Natural killer cell (primary cell): ENCODE results near the gene OXNAD1. TPM values are rescaled to one million over a fixed set of nuclear protein-coding genes. Genes with fewer than 3 reads are reported as not detected.

Experiments used
- ATAC-seq, 3 donors: fragments of 150-1000 bp in 2 of 3; fragments of 200-7000 bp in 1 of 3; cut with Tn5 transposase; 1 replicate in 1 of 3; 2 replicates in 2 of 3; pipeline ENCODE4 v1.10.0; 2021; ENCODE audit warnings: mild to moderate bottlenecking in 2 of 3, moderate library complexity in 2 of 3
- DNase-seq, 2 donors: peaks; one replicate each; pipeline versions ENCODE4 v3.0.0 to v3.0.0-alpha.2; 2013 to 2021; ENCODE audit warnings: mixed read lengths in 1 of 2
- H3K27ac ChIP-seq: one replicate; pipeline ENCODE4 v1.5.1; 2013; ENCODE audit warnings: mild to moderate bottlenecking, low read length
- H3K27me3 ChIP-seq: one replicate; pipeline ENCODE4 v1.6.1; 2013; ENCODE audit warnings: low read length; ENCODE audit not compliant: control insufficient read depth, insufficient read depth
- H3K36me3 ChIP-seq: one replicate; pipeline ENCODE4 v1.6.1; 2013; ENCODE audit warnings: low read length; ENCODE audit not compliant: control insufficient read depth, insufficient read depth
- H3K4me1 ChIP-seq: one replicate; pipeline ENCODE4 v1.6.1; 2013; ENCODE audit warnings: low read length; ENCODE audit not compliant: control insufficient read depth, insufficient read depth
- H3K4me3 ChIP-seq: one replicate; pipeline ENCODE4 v1.5.1; 2013; ENCODE audit warnings: low read length
- H3K9me3 ChIP-seq: one replicate; pipeline ENCODE4 v1.6.1; 2013; ENCODE audit warnings: low read length; ENCODE audit not compliant: control insufficient read depth, insufficient read depth
- H3K27ac Mint-ChIP-seq, 2 donors: one replicate each; pipeline ENCODE4 v1.8.0; 2022; ENCODE audit warnings: mild to moderate bottlenecking in 2 of 2, mixed read lengths in 2 of 2, moderate library complexity in 1 of 2
- H3K27me3 Mint-ChIP-seq, 2 donors: one replicate each; pipeline ENCODE4 v1.8.0; 2022; ENCODE audit warnings: low read depth in 2 of 2, mixed read lengths in 2 of 2
- H3K36me3 Mint-ChIP-seq: one replicate; pipeline ENCODE4 v1.8.0; 2022; ENCODE audit warnings: mixed read lengths
- H3K4me1 Mint-ChIP-seq, 2 donors: one replicate each; pipeline ENCODE4 v1.8.0; 2022; ENCODE audit warnings: mixed read lengths in 2 of 2
- H3K4me3 Mint-ChIP-seq: one replicate; pipeline ENCODE4 v1.8.0; 2022; ENCODE audit warnings: mild to moderate bottlenecking, moderate library complexity, mixed read lengths
- H3K9me3 Mint-ChIP-seq, 2 donors: one replicate each; pipeline ENCODE4 v1.8.0; 2022; ENCODE audit warnings: mixed read lengths in 2 of 2
- CTCF ChIP-seq: fragments of 200-600 bp; IDR thresholded peaks from one replicate; pipeline ENCODE4 v1.8.0; 2022; ENCODE audit warnings: antibody characterized with exemption
- WGBS: methylation state at CpG from one replicate; pipeline ENCODE4 v1.1.7; 2013; ENCODE audit warnings: missing lambda C conversion rate; ENCODE audit not compliant: insufficient coverage; 5-methylcytosine and 5-hydroxymethylcytosine counted together
- intact Hi-C: fragments of 100-400 bp; cut with micrococcal nuclease; formaldehyde crosslinking; loops from one replicate; pipeline ENCODE4 v1.14.2; 2022
- total RNA-seq, 4 donors: library from RNA; stranded (reverse); fragments of 120-200 nt in 1 of 4; gene quantifications; one replicate each; pipeline versions ENCODE4 v1.2.3 to v1.2.4, GENCODE V29; 2013 to 2022

The OXNAD1 gene
- total RNA-seq, 3 donors from 2014 or later (not counting 1 experiment from before 2014, with no cell fraction given), result 16.7 to 26.1 (median 22.3) TPM

DNA sequence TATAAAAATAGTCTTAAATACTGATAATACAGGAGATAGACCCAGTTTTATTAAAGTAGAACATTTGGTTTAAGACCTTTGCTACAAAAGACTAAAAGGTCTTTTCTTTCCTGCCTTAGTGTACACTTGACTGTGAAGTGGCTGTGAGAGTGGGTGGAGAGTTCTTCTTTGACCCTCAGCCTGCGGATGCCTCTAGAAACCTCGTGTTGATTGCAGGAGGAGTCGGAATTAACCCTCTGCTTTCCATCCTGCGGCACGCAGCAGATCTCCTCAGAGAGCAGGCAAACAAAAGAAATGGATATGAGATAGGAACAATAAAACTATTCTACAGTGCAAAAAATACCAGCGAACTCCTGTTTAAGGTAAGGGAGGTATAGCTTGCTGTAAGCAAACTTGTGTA, 36.5 kb downstream of the OXNAD1 start:
- Histone ChIP-seq H3K36me3 (peaks cover 57% of the 10 kb centered on the region), H3K4me1 (peaks cover 50% of the 10 kb centered on the region), H3K9me3 (no peaks in the 10 kb centered on the region), H3K27me3 (no peaks in the 10 kb centered on the region), H3K27ac (peak overlapping the region; percentile 83), H3K4me3 (peak overlapping the region; percentile 7)
- TF ChIP-seq CTCF, result no peak
- Mint-ChIP-seq H3K27ac (peak overlapping the region; percentile 95 to 98), H3K4me3 (peak overlapping the region; percentile 96), H3K27me3 (no peaks in the 10 kb centered on the region), H3K36me3 (peaks cover 16% of the 10 kb centered on the region), H3K4me1 (peaks cover 71 to 86% of the 10 kb centered on the region in 2 donors), H3K9me3 (no peaks in the 10 kb centered on the region)
- intact Hi-C loops, result loop anchor here (2.0 to 10.0 kb wide), 6 partner anchors 13 to 853 kb away; no protein-coding TSS in a partner anchor
- ATAC-seq (peak; percentile 35 to 55 (median 53)), DNase-seq (peak in 1 of 2 donors; percentile 52)
- WGBS, result 36% methylated on average over 5 of the region's 6 CpGs

- TF ChIP-seq CTCF, result no peak
- no peaks in the 10 kb centered on the region for H3K27me3 ChIP-seq
- Mint-ChIP-seq H3K36me3 (peaks cover 9% of the 10 kb centered on the region), H3K4me1 (peaks cover 78 to 86% of the 10 kb centered on the region in 2 donors), H3K27me3 (no peaks in the 10 kb centered on the region), H3K4me3 (peak overlapping the region; percentile 96), H3K27ac (peak overlapping the region; percentile 95 to 98), H3K9me3 (no peaks in the 10 kb centered on the region)
- WGBS, result 66% methylated on average over 6 of the region's 6 CpGs
- DNase-seq (peak in 1 of 2 donors; percentile 18), ATAC-seq (no peak)
- H3K4me3 ChIP-seq, result peak overlapping the region; percentile 7
- intact Hi-C loops, result loop anchor here (5.0 to 10.0 kb wide), 3 partner anchors 585 to 853 kb away; no protein-coding TSS in a partner anchor
- H3K4me1 ChIP-seq, result peaks cover 50% of the 10 kb centered on the region
- H3K27ac ChIP-seq, result peak overlapping the region; percentile 83
- H3K36me3 ChIP-seq, result peaks cover 59% of the 10 kb centered on the region
- H3K9me3 ChIP-seq, result no peaks in the 10 kb centered on the region
These were observed 37.1 kb downstream of the OXNAD1 start for GRCh38 chr3:16302082-16302631.

DNA sequence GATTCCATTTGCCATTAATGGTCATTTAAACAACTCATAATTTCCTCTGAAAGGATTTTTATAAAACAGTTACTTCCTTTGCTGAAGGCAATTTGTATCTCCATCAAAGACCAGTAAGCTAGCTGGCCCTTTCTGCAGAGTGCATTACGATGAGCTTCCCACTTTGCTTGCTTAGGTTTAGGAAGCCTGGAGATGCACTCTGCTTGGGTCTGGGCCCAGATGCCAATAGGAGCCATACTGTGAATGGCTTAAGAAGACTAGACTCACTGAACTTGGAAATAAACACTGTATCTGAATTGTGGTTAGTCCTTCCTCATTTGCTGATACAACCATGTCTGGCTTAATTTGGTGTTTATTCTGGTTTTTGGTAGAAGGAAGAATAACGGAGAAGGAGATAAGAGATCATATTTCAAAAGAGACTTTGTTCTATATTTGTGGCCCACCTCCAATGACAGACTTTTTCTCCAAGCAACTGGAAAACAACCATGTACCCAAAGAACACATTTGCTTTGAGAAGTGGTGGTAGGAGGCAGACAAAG, 38.1 kb downstream of the OXNAD1 start:
- intact Hi-C loops, result loop anchor here (5.0 to 10.0 kb wide), 3 partner anchors 584 to 852 kb away; no protein-coding TSS in a partner anchor
- Histone ChIP-seq H3K27ac (no peak overlapping the region), H3K4me1 (peaks cover 49% of the 10 kb centered on the region), H3K27me3 (no peaks in the 10 kb centered on the region), H3K36me3 (peaks cover 56% of the 10 kb centered on the region), H3K4me3 (no peak overlapping the region), H3K9me3 (no peaks in the 10 kb centered on the region)
- DNase-seq (peak in 1 of 2 donors; percentile 13), ATAC-seq (no peak)
- peaks cover 85 to 94% of the 10 kb centered on the region in 2 donors for H3K4me1 Mint-ChIP-seq
- 79% methylated on average over 2 of the region's 2 CpGs for WGBS
- H3K27me3 Mint-ChIP-seq, result no peaks in the 10 kb centered on the region
- H3K9me3 Mint-ChIP-seq, result no peaks in the 10 kb centered on the region
- H3K36me3 Mint-ChIP-seq, result peaks cover 9% of the 10 kb centered on the region
- TF ChIP-seq CTCF, result no peak
- H3K4me3 Mint-ChIP-seq, result peak overlapping the region; percentile 23
- H3K27ac Mint-ChIP-seq, result peak overlapping the region in 1 of 2 donors; percentile 58
